GM18520 (cell line): Measurements from ENCODE around the gene TEX261.

Experiments
- ATAC-seq: cut with Tn5 transposase; IDR thresholded peaks from one replicate; pipeline ENCODE4 v1.9.1; 2021; ENCODE audit not compliant: unreplicated experiment

TEX261 gene

DNA sequence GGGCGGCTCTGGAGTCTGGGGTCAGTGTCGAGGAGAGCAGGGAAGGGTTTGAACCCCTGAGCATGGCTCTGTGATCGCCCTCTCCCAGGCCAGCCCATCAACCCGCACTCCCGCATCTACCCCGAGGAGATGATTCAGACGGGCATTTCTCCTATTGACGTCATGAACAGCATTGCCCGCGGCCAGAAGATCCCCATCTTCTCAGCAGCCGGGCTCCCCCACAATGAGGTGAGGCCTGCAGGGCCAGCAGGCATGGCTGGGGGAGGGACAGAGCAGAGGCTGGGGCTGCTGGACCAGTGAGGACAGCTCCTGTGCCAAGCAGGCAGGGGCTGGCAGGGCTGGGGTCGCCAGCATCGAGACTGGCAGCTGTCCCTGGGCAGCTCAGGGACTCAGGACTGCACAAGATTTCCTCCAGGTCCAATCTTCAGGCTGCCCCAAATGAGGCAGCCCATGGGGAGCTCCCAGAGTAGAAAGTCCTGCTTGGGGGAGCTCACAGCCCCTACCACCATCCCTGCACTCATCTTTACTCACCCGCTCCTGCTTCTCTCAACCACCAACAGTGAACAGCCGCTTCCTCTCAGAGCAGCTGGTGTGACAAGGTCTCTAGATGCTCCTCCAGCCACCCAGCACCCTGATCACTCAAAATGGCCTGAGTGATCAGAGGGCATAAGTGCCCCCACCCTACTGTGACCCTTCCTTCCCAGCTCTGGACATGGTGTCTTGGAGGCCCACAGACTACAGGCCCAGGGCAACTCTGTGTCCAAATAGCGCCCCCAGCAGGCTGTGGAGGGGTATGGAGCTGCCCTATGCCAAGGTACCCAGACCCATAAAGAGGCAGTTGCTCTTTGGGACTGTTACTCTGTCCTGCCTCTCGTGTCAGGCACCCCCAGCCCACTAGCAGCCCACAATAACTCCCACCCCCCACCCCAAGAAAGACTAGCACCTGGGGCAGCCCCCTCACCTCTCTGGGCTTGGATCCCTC is 34.5 kb downstream of the TEX261 start:
- no peak for ATAC-seq

- no peak for ATAC-seq
These were observed 35.4 kb downstream of the TEX261 start for GRCh38 chr2:70959271-70959761.

GRCh38 chr2:70958759-70959158 is 35.9 kb downstream of the TEX261 start:
- ATAC-seq = no peak

DNA sequence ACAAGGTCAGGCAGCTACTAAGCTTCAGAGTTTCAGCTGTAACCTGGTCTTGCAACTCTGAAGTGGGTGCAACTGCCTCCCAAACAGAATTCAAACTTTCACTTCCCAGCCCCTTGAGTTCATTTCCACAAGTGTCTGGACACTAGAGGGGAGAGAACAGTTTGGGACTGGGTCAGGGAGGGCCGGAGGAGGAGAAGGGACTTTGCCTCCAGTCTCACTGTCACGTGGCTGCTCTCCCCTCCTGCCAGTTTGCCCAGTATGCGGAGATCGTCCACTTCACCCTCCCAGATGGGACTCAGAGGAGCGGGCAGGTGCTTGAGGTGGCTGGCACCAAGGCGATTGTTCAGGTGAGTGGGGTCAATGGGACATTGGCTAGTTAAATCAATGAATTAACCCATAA is 36.9 kb downstream of the TEX261 start:
- ATAC-seq = no peak

DNA sequence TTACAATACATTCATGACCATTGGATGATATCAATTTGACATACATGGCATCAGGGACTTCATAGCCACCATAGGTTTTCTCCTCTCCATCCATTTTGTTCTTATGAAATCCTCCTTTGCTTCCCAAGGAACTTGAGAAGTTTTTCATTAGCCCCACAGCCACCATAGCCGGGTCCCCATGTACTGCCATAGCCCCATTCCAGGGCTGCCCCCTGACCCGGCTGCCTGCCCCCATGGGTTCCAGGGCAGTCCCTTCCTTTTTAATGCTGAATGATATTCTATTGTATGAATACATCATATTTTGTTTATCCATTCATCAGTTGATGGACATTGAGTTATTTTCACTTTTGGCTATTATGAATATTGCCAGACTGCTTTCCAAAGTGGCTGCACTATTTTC is 38.5 kb downstream of the TEX261 start:
- no peak for ATAC-seq

- ATAC-seq = no peak
These were observed 39.8 kb downstream of the TEX261 start for GRCh38 chr2:70954886-70955285.

DNA sequence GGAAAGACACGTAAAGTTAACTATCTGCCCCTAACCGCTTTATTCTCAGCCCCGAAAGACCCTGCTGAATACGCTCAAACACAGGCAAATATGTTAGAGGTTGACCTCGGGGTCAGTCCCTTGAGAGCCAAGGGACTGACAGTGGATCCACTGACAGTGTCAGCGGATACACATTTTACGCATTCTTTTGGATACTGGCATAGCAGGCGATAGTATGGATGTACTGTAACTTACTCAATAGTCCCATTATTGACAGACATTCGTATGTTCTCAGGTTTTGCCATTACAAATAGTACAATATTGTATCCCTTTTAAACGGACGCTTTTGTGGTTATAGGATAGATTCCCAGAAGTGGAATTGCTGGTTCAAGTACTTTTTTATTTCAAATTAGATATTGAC is 45.6 kb downstream of the TEX261 start:
- ATAC-seq = no peak

GRCh38 chr2:70948337-70949003 is 46.2 kb downstream of the TEX261 start:
- ATAC-seq = no peak

GRCh38 chr2:70947556-70948184 is 47.0 kb downstream of the TEX261 start:
- no peak for ATAC-seq

DNA sequence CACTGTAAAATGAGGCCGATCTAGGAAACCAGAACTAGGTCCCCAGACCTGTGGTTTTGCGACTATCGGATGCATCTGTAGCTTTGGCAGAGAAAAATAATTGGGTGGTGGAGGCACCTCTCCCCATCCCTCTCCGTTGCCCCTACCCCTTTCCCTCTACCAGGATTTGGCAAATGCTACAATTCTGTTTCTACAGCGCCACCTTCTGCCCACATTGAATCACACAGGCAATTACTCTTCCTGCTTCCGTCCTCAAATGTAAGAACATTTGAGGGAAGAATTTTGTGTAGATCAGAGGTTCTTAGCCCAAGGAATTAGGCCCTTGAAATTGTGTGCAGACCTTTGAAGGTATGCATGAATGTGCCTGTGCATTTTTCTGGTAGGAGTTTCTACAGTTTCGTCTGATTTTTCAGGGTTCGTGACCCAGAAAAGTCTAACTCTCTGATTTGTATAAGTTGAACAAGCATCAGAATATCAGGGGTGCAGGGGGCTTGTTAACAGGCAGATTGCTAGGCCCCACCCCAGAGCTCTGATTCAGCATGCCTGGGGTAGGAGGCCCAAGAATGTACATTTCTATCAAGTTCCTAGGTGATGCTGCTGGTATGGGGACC is 47.7 kb downstream of the TEX261 start:
- ATAC-seq = no peak

GRCh38 chr2:70944111-70944690 is 50.5 kb downstream of the TEX261 start:
- no peak for ATAC-seq

DNA sequence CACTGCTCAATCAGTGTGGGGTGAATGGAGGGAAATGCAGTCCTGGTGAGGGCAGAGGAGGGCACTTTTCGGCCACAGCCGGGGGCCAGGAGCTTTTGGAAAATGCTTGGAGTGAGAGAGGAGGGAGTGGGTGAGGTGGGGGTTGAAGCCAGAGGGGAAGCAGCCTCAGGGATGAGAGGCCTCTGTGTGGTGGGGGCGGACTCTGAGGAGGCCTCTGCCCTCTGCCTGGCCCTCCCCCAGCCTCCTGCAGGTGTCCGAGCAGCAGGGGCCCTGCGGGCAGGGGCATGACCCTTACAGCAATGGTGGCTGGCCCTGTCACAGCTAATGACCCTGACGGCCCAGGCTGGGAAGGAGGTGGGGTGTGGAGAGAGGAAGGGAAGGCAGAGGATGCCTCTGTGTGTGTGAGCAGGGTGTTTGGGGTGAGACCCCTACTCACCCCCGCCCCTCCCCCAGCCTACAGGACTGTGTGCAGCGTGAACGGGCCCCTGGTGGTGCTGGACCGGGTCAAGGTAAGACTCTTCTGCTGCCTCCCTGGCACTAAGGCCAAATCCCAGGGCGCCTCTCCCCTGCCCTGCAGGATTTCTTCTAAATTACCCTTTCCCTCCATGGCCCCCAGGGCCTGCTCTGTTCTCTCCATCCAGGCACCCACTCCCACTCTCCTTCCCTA is 51.3 kb downstream of the TEX261 start:
- ATAC-seq = no peak

DNA sequence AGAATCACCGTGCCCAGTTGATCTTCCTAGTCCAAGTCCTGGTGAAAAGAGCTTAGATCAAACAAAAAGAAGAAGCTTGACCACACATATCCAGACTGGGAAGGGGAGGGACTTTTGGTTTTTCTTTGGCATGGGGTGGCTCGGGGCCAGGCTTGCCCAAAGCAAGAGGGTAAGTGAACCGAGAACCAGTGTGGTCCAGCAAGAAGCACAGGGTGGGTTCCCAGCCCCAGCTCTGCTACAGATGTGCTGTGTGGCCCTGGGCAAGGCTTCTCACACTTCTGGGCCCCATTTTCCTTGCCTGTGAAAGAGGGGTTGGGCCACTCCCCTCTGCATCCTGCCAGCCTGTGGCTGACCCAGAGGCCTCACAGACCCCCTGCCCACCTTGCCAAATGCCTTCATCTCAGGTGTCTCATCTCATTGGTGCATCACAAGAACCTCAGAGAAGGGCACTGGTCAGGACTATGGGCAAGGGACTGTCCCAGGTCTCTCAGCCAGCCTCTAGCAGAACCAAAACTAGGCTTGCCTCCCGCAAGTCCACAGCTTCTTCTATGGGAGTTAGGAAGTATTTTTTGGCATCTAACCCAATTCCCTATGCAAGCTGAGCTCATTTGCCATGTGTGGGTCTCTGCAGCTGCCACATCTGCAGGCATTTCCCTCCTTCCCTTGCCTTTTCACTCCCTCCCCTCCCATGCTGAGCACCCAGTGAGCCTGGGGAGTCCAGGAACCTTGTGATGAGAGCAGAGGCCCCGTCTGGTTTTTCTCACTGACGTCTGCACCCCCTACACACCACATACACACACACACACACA is 52.1 kb downstream of the TEX261 start:
- ATAC-seq = no peak

DNA sequence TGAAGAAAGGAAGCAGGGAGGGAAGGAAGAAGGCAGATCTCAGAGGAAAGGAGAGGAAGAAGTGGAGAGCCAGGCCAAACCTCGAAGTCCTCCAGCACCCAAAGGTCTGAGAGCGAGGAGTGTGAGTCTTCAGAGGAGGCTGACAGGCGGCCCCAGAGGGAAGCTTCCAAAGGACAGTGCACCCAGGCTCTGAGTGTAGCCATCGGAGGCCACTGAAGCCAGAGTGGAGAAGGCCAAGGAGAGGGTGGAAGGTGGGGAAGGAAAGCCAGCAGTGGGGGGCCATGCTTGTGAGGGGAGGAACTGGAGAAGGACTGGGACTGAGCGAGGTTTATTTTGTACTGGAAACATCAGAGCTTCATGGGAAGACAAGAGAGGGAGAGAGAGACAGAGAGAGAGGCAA is 53.0 kb downstream of the TEX261 start:
- ATAC-seq = no peak

DNA sequence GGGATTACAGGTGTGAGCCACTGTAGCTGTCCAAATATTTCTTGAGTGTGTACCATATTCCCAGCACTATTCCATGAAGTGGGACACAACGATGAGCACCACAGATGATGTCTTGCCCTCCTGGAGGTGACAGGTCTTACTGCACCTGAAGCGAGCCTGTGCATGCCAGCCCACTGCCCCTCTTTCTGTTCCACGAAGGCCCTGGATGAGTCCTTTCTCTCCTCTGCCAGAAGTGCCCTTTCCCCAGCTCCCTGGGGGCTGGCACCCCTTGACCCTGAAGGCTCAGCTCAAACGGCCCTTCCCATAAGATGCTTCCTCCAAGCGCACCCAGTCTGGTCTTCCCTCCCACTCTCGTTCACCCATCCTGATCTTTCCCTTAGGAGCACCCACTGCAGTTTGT is 53.5 kb downstream of the TEX261 start:
- no peak for ATAC-seq

DNA sequence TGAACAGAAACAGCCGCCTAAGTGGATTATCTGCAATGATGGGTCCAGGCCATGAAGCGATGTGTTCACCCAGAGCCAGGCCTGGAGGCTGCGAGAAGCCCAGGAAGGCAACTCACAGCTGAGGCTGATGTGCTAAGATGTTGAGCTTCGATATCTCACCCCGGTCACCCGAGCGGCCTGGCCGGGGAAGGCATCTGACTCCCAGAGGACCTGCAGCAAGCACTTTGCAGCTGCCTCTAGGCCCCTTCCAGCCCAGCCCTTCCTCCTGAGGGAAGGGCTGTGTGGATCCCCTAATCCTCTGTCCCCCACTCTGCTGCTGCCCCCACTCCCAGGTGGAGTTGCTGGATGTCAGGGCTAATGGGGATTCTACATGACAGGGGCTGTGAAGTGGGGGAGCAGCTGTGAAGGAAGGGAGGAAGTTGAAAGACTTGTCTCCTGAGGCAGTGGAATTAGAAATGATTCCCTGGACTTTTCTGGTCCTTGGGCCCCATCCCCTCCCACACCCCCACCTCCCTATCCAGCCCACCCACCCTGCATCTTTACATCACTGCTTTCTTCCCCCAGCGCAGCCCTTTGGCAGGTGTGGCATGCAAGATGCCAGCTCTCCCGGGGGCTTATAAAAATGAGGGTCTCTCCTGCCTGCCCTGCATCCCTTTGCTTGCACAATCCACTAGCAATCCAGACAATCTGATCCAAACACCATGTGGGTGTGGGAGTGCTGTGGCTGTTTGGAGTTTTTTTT is 54.7 kb downstream of the TEX261 start:
- no peak for ATAC-seq

- no peak for ATAC-seq
These were observed 55.5 kb downstream of the TEX261 start for GRCh38 chr2:70939001-70939838.

GRCh38 chr2:70938586-70938950 is 56.1 kb downstream of the TEX261 start:
- ATAC-seq = no peak
